Nephron progenitor cell (in vitro differentiated cells): Measurements from ENCODE around the gene TMEM41A.

Experiments used
- DNase-seq: peaks from one replicate; pipeline ENCODE4 v3.0.0; 2021
- H3K27ac Mint-ChIP-seq: 2 replicates; pipeline ENCODE4 v1.8.0; 2021; ENCODE audit warnings: mild to moderate bottlenecking, moderate library complexity, mixed read lengths
- H3K27me3 Mint-ChIP-seq: 2 replicates; pipeline ENCODE4 v1.8.0; 2021; ENCODE audit warnings: mild to moderate bottlenecking, low read depth, mixed read lengths; ENCODE audit not compliant: poor library complexity
- H3K36me3 Mint-ChIP-seq: 2 replicates; pipeline ENCODE4 v1.8.0; 2021; ENCODE audit warnings: low read depth, mixed read lengths
- H3K4me1 Mint-ChIP-seq: 2 replicates; pipeline ENCODE4 v1.8.0; 2021; ENCODE audit warnings: mixed read lengths
- H3K4me3 Mint-ChIP-seq: 2 replicates; pipeline ENCODE4 v1.8.0; 2021; ENCODE audit warnings: mild to moderate bottlenecking, moderate library complexity, mixed read lengths
- H3K9me3 Mint-ChIP-seq: 2 replicates; pipeline ENCODE4 v1.8.0; 2021; ENCODE audit warnings: mild to moderate bottlenecking, moderate library complexity, mixed read lengths
- CTCF ChIP-seq: fragments of 200-600 bp; sonication (generic); IDR thresholded peaks from 2 replicates; pipeline ENCODE4 v1.5.0; 2021; ENCODE audit warnings: antibody characterized with exemption

The TMEM41A gene

DNA sequence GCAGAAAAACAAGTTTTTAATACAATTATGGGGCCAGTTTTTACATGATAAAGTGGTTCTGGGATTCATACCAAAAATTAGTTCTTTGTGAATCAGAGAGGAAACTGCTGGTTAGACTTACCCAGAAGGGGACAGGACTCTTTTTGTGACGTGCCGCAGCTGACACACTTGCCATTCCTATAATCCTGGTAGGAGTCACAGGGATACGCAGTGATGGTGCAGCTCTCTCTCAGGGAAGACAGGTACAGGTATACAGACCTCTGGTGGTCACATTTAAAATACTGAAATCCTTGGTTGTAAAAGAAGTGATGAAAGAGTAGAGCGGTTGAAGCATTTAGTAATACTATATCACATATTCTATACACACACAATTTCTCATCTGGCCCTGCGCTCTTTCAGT, 20.2 kb upstream of the TMEM41A start:
- DNase-seq = no peak
- peaks cover 60% of the 10 kb centered on the region for H3K27me3 Mint-ChIP-seq
- no peaks in the 10 kb centered on the region for H3K4me1 Mint-ChIP-seq
- no peaks in the 10 kb centered on the region for H3K36me3 Mint-ChIP-seq
- TF ChIP-seq CTCF = no peak
- no peak overlapping the region for H3K4me3 Mint-ChIP-seq
- H3K9me3 Mint-ChIP-seq = no peaks in the 10 kb centered on the region
- H3K27ac Mint-ChIP-seq = no peak overlapping the region

DNA sequence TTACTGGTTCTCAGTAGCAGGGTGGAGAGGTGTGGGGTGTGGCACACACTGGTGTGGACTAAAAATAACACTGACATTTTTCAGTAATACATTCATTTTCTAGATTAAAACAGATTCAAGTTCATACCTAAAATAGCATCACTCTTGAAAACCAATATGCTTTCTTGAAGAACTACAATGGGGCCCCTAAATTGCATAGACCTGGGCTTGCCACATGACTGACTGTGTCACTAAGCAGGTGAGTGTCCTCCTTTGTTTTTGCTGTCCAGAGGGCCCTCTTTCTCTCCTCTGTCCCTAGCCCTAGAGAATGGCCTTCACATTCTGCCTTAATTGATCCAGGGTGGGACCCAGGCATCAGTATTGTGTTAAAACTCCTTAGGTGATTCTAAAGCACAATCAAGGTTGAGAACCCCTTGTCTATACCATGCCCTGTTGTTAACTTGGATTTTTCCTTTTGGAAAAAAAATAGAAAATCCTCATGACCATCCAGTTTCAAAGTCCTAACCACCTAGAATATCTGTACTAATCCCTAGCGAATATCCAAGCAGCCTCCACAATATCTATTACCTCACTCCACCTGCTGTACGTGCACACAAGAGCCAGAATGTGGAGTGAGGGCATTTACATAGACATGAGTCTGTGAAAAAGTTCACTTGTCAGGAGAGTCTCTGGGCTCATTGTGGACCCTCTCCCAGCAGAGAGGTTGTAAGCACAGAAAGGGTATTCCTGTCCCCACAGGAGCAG, 18.7 kb upstream of the TMEM41A start:
- TF ChIP-seq CTCF = no peak
- Mint-ChIP-seq H3K36me3 (no peaks in the 10 kb centered on the region), H3K4me3 (no peak overlapping the region), H3K4me1 (no peaks in the 10 kb centered on the region), H3K27ac (no peak overlapping the region), H3K9me3 (no peaks in the 10 kb centered on the region), H3K27me3 (peaks cover 70% of the 10 kb centered on the region)
- no peak for DNase-seq

GRCh38 chr3:185511711-185512110, 12.9 kb upstream of the TMEM41A start:
- H3K27ac Mint-ChIP-seq = no peak overlapping the region
- H3K4me1 Mint-ChIP-seq = peaks cover 12% of the 10 kb centered on the region
- H3K4me3 Mint-ChIP-seq = no peak overlapping the region
- H3K9me3 Mint-ChIP-seq = no peaks in the 10 kb centered on the region
- H3K36me3 Mint-ChIP-seq = no peaks in the 10 kb centered on the region
- TF ChIP-seq CTCF = no peak
- DNase-seq = no peak
- H3K27me3 Mint-ChIP-seq = peaks cover 56% of the 10 kb centered on the region

GRCh38 chr3:185508335-185508991, 9.6 kb upstream of the TMEM41A start:
- Mint-ChIP-seq H3K27me3 (peaks cover 47% of the 10 kb centered on the region), H3K9me3 (no peaks in the 10 kb centered on the region), H3K4me3 (no peak overlapping the region), H3K36me3 (no peaks in the 10 kb centered on the region), H3K4me1 (peaks cover 21% of the 10 kb centered on the region), H3K27ac (peak overlapping the region; percentile 23)
- DNase-seq = no peak
- no peak for TF ChIP-seq CTCF

DNA sequence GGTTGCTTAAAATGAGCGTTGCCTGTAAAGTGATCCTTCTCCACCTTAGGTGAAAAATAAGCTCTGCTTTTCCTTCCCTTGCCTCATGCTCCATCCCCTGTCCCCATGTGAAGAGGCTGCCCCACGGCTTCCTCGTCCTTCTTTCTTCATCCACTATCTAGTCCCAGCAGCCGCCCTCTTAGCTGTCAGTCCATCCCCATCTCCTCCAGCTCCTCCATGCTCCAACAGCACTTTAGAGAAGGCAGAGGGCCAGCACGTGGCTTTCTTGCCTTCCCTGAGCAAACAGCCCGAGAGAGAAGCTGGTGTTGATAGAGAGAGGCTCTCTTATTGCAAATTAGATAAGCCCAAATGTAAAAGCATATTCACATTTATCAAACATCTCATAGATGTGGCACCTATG, 9.0 kb upstream of the TMEM41A start:
- no peak for DNase-seq
- H3K9me3 Mint-ChIP-seq = no peaks in the 10 kb centered on the region
- peaks cover 46% of the 10 kb centered on the region for H3K27me3 Mint-ChIP-seq
- H3K4me3 Mint-ChIP-seq = no peak overlapping the region
- H3K27ac Mint-ChIP-seq = peak overlapping the region; percentile 81
- peaks cover 27% of the 10 kb centered on the region for H3K4me1 Mint-ChIP-seq
- no peak for TF ChIP-seq CTCF
- H3K36me3 Mint-ChIP-seq = no peaks in the 10 kb centered on the region

GRCh38 chr3:185504636-185505035, 5.8 kb upstream of the TMEM41A start:
- Mint-ChIP-seq H3K9me3 (no peaks in the 10 kb centered on the region), H3K36me3 (no peaks in the 10 kb centered on the region), H3K27ac (no peak overlapping the region), H3K4me1 (peaks cover 29% of the 10 kb centered on the region), H3K27me3 (peaks cover 47% of the 10 kb centered on the region), H3K4me3 (no peak overlapping the region)
- no peak for DNase-seq
- no peak for TF ChIP-seq CTCF
